Measurements from ENCODE around the gene C19orf38.
A peak's percentile ranks its signal among the peaks of the same experiment; 100 is the strongest.

Gene C19orf38

GRCh38 chr19:10830931-10831779, 17.1 kb upstream of the C19orf38 start:
- no peak for TF ChIP-seq CTCF (IDR thresholded peaks at IDR 0.05)
- Histone ChIP-seq H3K27ac (no peak overlapping the region), H3K4me3 (no peak overlapping the region)
- DNase-seq (ENCODE audit: low spot score), result no peak

DNA sequence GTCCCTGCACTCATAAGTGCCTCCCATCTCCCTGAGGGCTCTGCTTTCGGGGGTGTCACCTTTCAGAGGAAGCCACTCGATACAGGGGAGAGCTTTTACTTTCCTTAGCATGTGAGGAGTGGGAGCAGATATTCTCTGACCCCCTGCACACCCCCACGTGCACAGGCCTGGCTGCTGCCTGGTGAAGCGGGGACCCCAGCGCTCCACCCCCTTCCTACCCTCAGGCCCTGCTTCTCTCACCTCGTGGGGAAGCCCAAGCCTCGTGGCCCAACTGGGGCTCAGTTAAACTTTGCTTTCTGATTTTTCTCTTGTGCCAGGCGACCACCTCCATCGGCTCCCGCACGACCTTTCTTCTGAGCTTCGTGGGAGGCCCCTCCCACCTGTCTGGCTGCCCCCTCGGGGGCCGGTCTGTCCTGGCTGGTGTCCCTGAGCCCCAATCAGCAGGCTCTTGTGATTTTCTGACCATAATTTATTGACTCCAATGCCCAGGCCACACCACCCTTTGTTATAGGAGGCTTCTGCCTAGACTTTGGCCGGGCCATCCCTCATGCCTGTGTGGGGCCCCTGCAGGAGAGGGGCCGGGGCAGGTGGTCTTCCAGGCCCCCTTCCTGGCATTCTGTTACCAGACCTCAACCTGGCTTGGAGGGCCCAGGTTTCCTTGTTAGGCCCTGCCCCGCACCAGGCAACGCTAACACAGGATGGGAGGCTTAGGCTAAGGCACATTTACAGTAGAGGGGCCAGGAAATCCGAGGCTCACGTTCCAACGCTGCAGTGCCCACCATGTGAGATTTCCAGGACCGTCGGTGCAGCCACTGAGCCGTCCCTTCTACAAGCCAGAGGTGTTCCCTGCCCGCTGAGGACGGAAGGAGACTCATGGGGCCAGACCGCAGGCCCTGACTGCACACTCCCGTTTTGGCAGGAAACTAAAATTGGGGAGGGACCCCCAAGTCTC, 16.0 kb upstream of the C19orf38 start:
- H3K4me3 ChIP-seq, result no peak overlapping the region
- no peak overlapping the region for H3K27ac ChIP-seq
- DNase-seq (ENCODE audit: low spot score), result no peak
- TF ChIP-seq CTCF (IDR thresholded peaks at IDR 0.05), result no peak

DNA sequence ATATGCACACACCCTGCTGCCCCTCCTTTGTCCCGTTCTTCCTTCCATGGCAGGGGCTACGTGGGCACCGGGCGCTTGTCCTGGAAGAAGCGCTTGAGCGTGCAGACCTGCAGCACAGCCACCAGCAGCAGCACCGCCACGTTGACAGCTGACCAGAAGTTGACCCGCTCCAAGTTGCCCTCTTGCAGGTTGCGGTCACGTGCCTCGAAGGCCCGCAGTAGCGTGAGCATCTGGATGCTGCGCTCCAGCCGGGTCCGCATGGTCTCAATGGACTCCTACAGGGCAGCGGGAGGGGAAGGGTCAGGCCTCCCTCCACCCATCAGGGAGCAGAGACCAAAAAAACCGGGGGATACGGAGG, 15.3 kb upstream of the C19orf38 start:
- H3K27ac ChIP-seq, result no peak overlapping the region
- H3K4me3 ChIP-seq, result no peak overlapping the region
- TF ChIP-seq CTCF (IDR thresholded peaks at IDR 0.05), result no peak
- DNase-seq (ENCODE audit: low spot score), result no peak

- peak overlapping the region; percentile 96 to 100 for H3K27ac ChIP-seq
Measured at GRCh38 chr19:10835089-10835753, 13.0 kb upstream of the C19orf38 start.

GRCh38 chr19:10835754-10836478, 12.3 kb upstream of the C19orf38 start, which contains the start of gene TMED1:
TMED1 (minus strand) TSS chr19:10836212; CDS start chr19:10836191, 21 bp downstream.
- peak; percentile 99 for DNase-seq (ENCODE audit: low spot score)
- H3K4me3 ChIP-seq, result peak within 1 kb of the TSS; percentile 92
- TF ChIP-seq CTCF (IDR thresholded peaks at IDR 0.05), result no peak
- H3K27ac ChIP-seq, result peak within 1 kb of the TSS; percentile 96 to 100

More at GRCh38 chr19:10835089-10835753, 13.0 kb upstream of the C19orf38 start:
- no peak for TF ChIP-seq CTCF (IDR thresholded peaks at IDR 0.05)
- no peak for DNase-seq (ENCODE audit: low spot score)
- peak overlapping the region; percentile 92 for H3K4me3 ChIP-seq

Measured in coronary artery (tissue), 2 donors.